Parathyroid adenoma (tissue), 2 donors: Measurements from ENCODE around the gene PRR7.
A peak's percentile ranks its signal among the peaks of the same experiment; 100 is the strongest.

Experiments used
- H2AFZ ChIP-seq: fragments of 300-600 bp; sonication (generic); one replicate; pipeline ENCODE4 v1.7.0; 2017; ENCODE audit warnings: antibody characterized with exemption, mild to moderate bottlenecking
- H3K27ac ChIP-seq: fragments of 300-600 bp; sonication (generic); one replicate; pipeline ENCODE4 v1.7.0; 2017
- H3K27me3 ChIP-seq: fragments of 300-600 bp; sonication (generic); one replicate; pipeline ENCODE4 v1.7.0; 2017; ENCODE audit warnings: low read length; ENCODE audit not compliant: control insufficient read depth, insufficient read depth
- H3K36me3 ChIP-seq: fragments of 300-600 bp; sonication (generic); one replicate; pipeline ENCODE4 v1.7.0; 2017; ENCODE audit warnings: low read length; ENCODE audit not compliant: control insufficient read depth, insufficient read depth
- H3K4me1 ChIP-seq: fragments of 300-600 bp; sonication (generic); one replicate; pipeline ENCODE4 v1.7.0; 2017; ENCODE audit warnings: control low read depth
- H3K4me2 ChIP-seq: fragments of 300-600 bp; sonication (generic); one replicate; pipeline ENCODE4 v1.7.0; 2017; ENCODE audit warnings: low read length
- H3K4me3 ChIP-seq: fragments of 300-600 bp; sonication (generic); one replicate; pipeline ENCODE4 v1.7.0; 2017; ENCODE audit warnings: low read depth, low read length
- H3K79me2 ChIP-seq: fragments of 300-600 bp; sonication (generic); one replicate; pipeline ENCODE4 v1.7.0; 2017; ENCODE audit warnings: control low read depth
- H3K9ac ChIP-seq: fragments of 300-600 bp; sonication (generic); one replicate; pipeline ENCODE4 v1.7.0; 2017; ENCODE audit warnings: mild to moderate bottlenecking
- H3K9me3 ChIP-seq: fragments of 300-600 bp; sonication (generic); one replicate; pipeline ENCODE4 v1.7.0; 2017; ENCODE audit warnings: low read length; ENCODE audit not compliant: control insufficient read depth
- CTCF ChIP-seq: fragments of 300-600 bp; sonication (generic); IDR thresholded peaks from one replicate; pipeline ENCODE4 v1.7.0; 2017; ENCODE audit warnings: antibody characterized with exemption, mild to moderate bottlenecking
- donor health status: primary hyperparathyroidism.

The PRR7 gene

GRCh38 chr5:177446200-177447065 is at the start of gene PRR7:
Gene PRR7, plus strand, starts transcription at chr5:177446814. Its CDS starts 8,254 bp downstream, at chr5:177455068.
- Histone ChIP-seq H3K27ac (peak within 1 kb of the TSS; percentile 57), H3K79me2 (no peaks in the 10 kb centered on the region), H3K9me3 (no peaks in the 10 kb centered on the region), H3K4me1 (peaks cover 8% of the 10 kb centered on the region), H3K27me3 (no peaks in the 10 kb centered on the region), H3K36me3 (no peaks in the 10 kb centered on the region), H3K9ac (no peak within 1 kb of the TSS), H3K4me3 (peak within 1 kb of the TSS; percentile 49), H3K4me2 (peak within 1 kb of the TSS; percentile 89), H2AFZ (peak within 1 kb of the TSS; percentile 76)
- no peak for TF ChIP-seq CTCF

GRCh38 chr5:177397875-177398390 is 48.7 kb upstream of the PRR7 start:
- peaks cover 7% of the 10 kb centered on the region for H3K4me1 ChIP-seq
- H3K36me3 ChIP-seq, result no peaks in the 10 kb centered on the region
- H3K9ac ChIP-seq, result no peak overlapping the region
- no peak overlapping the region for H3K4me2 ChIP-seq
- no peak overlapping the region for H3K4me3 ChIP-seq
- TF ChIP-seq CTCF, result no peak
- H3K9me3 ChIP-seq, result no peaks in the 10 kb centered on the region
- no peak overlapping the region for H2AFZ ChIP-seq
- no peaks in the 10 kb centered on the region for H3K27me3 ChIP-seq
- H3K79me2 ChIP-seq, result no peaks in the 10 kb centered on the region
- H3K27ac ChIP-seq, result no peak overlapping the region

GRCh38 chr5:177399997-177400868 is 46.4 kb upstream of the PRR7 start, which contains the start of gene PFN3:
Gene PFN3, minus strand, starts transcription at chr5:177400661. Its CDS starts 85 bp downstream, at chr5:177400576.
- Histone ChIP-seq H3K36me3 (no peaks in the 10 kb centered on the region), H3K79me2 (no peaks in the 10 kb centered on the region), H3K9ac (no peak within 1 kb of the TSS), H3K9me3 (no peaks in the 10 kb centered on the region), H3K4me1 (peaks cover 26% of the 10 kb centered on the region), H3K27me3 (no peaks in the 10 kb centered on the region), H3K4me2 (no peak within 1 kb of the TSS), H3K4me3 (no peak within 1 kb of the TSS), H2AFZ (no peak within 1 kb of the TSS), H3K27ac (no peak within 1 kb of the TSS)
- no peak for TF ChIP-seq CTCF

- peak; percentile 45 for TF ChIP-seq CTCF
- peaks cover 26% of the 10 kb centered on the region for H3K4me1 ChIP-seq
- H3K9ac ChIP-seq, result no peak overlapping the region
- no peaks in the 10 kb centered on the region for H3K9me3 ChIP-seq
- no peak overlapping the region for H3K27ac ChIP-seq
- no peaks in the 10 kb centered on the region for H3K36me3 ChIP-seq
- H3K79me2 ChIP-seq, result no peaks in the 10 kb centered on the region
- no peaks in the 10 kb centered on the region for H3K27me3 ChIP-seq
- H3K4me3 ChIP-seq, result peak overlapping the region; percentile 65
- H2AFZ ChIP-seq, result peak overlapping the region; percentile 80
- peak overlapping the region; percentile 93 for H3K4me2 ChIP-seq
Observed at GRCh38 chr5:177402271-177403043, 44.2 kb upstream of the PRR7 start.
